RWPE1 (cell line): Measurements from ENCODE around the gene DPF3.

Source experiments
- CTCF ChIA-PET: fragments of 350-600 bp; sonication (Branson Sonifier 250); formaldehyde crosslinking; extraction: SDS; loops from one replicate; lab custom pipeline; 2021; lab: Yijun Ruan, JAX
- POLR2A ChIA-PET: fragments of 400-600 bp; formaldehyde crosslinking; extraction: SDS; loops from one replicate; lab custom pipeline; 2020; ENCODE audit warnings: antibody characterized with exemption; ENCODE audit not compliant: low non-redundant PET; lab: Yijun Ruan, JAX
- DNase-seq: peaks from one replicate; pipeline ENCODE4 v3.0.0; 2012; ENCODE audit warnings: low spot score
- H3K27ac ChIP-seq: fragments of 450-650 bp; 2 replicates; pipeline ENCODE4 v1.5.1; 2017
- CTCF ChIP-seq: fragments of 450-650 bp; conservative IDR thresholded peaks from 2 replicates; pipeline ENCODE4 v1.5.1; 2017; ENCODE audit warnings: low read depth, mild to moderate bottlenecking

DPF3 gene

GRCh38 chr14:72845683-72846082 lies 48.2 kb downstream of the DPF3 start:
- TF ChIP-seq CTCF = no peak
- POLR2A ChIA-PET = no interaction called here
- H3K27ac ChIP-seq = no peak overlapping the region
- CTCF ChIA-PET = interaction anchor here (0.6 kb wide), 1 partner anchor 328 kb away, joined by 3 read pairs; no protein-coding TSS in a partner anchor
- DNase-seq = no peak

GRCh38 chr14:72845196-72845595 lies 48.7 kb downstream of the DPF3 start:
- no peak overlapping the region for H3K27ac ChIP-seq
- no peak for DNase-seq
- POLR2A ChIA-PET = no interaction called here
- CTCF ChIA-PET = no interaction called here
- no peak for TF ChIP-seq CTCF

GRCh38 chr14:72844524-72844923 lies 49.4 kb downstream of the DPF3 start:
- TF ChIP-seq CTCF = no peak
- CTCF ChIA-PET = no interaction called here
- H3K27ac ChIP-seq = no peak overlapping the region
- POLR2A ChIA-PET = no interaction called here
- no peak for DNase-seq

GRCh38 chr14:72839753-72840607 lies 53.9 kb downstream of the DPF3 start:
- no peak overlapping the region for H3K27ac ChIP-seq
- no peak for DNase-seq
- TF ChIP-seq CTCF = no peak
- CTCF ChIA-PET = interaction anchor here (0.7 to 0.9 kb wide), 2 partner anchors 18 to 23 kb away, joined by 3 to 4 read pairs; no protein-coding TSS in a partner anchor
- POLR2A ChIA-PET = no interaction called here

GRCh38 chr14:72839351-72839750 lies 54.5 kb downstream of the DPF3 start:
- TF ChIP-seq CTCF = no peak
- CTCF ChIA-PET = interaction anchor here (0.7 kb wide), 1 partner anchor 23 kb away, joined by 3 read pairs; no protein-coding TSS in a partner anchor
- no peak overlapping the region for H3K27ac ChIP-seq
- DNase-seq = no peak
- POLR2A ChIA-PET = no interaction called here

GRCh38 chr14:72836085-72836484 lies 57.8 kb downstream of the DPF3 start:
- CTCF ChIA-PET = no interaction called here
- H3K27ac ChIP-seq = no peak overlapping the region
- POLR2A ChIA-PET = no interaction called here
- no peak for TF ChIP-seq CTCF
- DNase-seq = no peak
